Karpas-422 (cell line): ENCODE measurements around the gene ALG5. TPM values are rescaled to one million over a fixed set of nuclear protein-coding genes. Genes with fewer than 3 reads are reported as not detected.

Source experiments
- DNase-seq: peaks from one replicate; pipeline ENCODE4 v3.0.0-alpha.2; 2015
- H2AFZ ChIP-seq: fragments of 200-600 bp; sonication (generic); 2 replicates; pipeline ENCODE4 v1.6.1; 2014; ENCODE audit warnings: antibody characterized with exemption, low read length, mixed read lengths
- H3K27ac ChIP-seq: fragments of 200-600 bp; sonication (generic); 2 replicates; pipeline ENCODE4 v1.5.1; 2014; ENCODE audit warnings: mild to moderate bottlenecking, low read length, moderate library complexity
- H3K27me3 ChIP-seq: fragments of 200-600 bp; sonication (generic); 2 replicates; pipeline ENCODE4 v1.6.1; 2014; ENCODE audit warnings: low read length, mixed read lengths
- H3K36me3 ChIP-seq: fragments of 200-600 bp; sonication (generic); 2 replicates; pipeline ENCODE4 v1.6.1; 2014; ENCODE audit warnings: low read length, mixed read lengths; ENCODE audit not compliant: insufficient read depth
- H3K4me1 ChIP-seq: fragments of 200-600 bp; sonication (generic); 2 replicates; pipeline ENCODE4 v1.6.1; 2014; ENCODE audit warnings: mild to moderate bottlenecking, low read length, mixed read lengths
- H3K4me2 ChIP-seq: fragments of 200-600 bp; sonication (generic); 2 replicates; pipeline ENCODE4 v1.6.1; 2014; ENCODE audit warnings: low read length, low read depth, mild to moderate bottlenecking; ENCODE audit not compliant: poor library complexity, severe bottlenecking
- H3K4me3 ChIP-seq: fragments of 200-600 bp; sonication (generic); 2 replicates; pipeline ENCODE4 v1.5.1; 2014; ENCODE audit warnings: mild to moderate bottlenecking, antibody characterized with exemption, low read length, mixed read lengths
- H3K79me2 ChIP-seq: fragments of 200-600 bp; sonication (generic); 2 replicates; pipeline ENCODE4 v1.6.1; 2014; ENCODE audit warnings: mild to moderate bottlenecking, low read length, mixed read lengths
- H3K9ac ChIP-seq: fragments of 200-600 bp; sonication (generic); 2 replicates; pipeline ENCODE4 v1.6.0; 2014; ENCODE audit warnings: low read length
- H3K9me2 ChIP-seq: fragments of 200-600 bp; sonication (generic), shearing (Covaris generic); replicated peaks from 2 replicates; pipeline ENCODE4 v1.6.0; 2014; ENCODE audit warnings: mild to moderate bottlenecking, low read length, moderate library complexity; ENCODE audit not compliant: insufficient read depth
- H3K9me3 ChIP-seq: fragments of 300-700, 200-600 bp; sonication (generic); 2 replicates; pipeline ENCODE4 v1.6.1; 2014; ENCODE audit warnings: low read length, mixed read lengths
- H4K20me1 ChIP-seq: fragments of 200-600 bp; sonication (generic); 2 replicates; pipeline ENCODE4 v1.6.1; 2014; ENCODE audit warnings: mild to moderate bottlenecking, antibody characterized with exemption, low read length, low read depth; ENCODE audit not compliant: insufficient read depth
- total RNA-seq: library from RNA; depleted of rRNA; stranded (reverse); fragments of >200 nt; shearing (Covaris generic); gene quantifications from 2 replicates; pipeline ENCODE4 v1.2.3, GENCODE V29; 2014; ENCODE audit warnings: low replicate concordance; rRNA removed

Gene ALG5
- total RNA-seq, 1 experiment from 2014 or later = 36.9 TPM

- no peaks in the 10 kb centered on the region for H4K20me1 ChIP-seq
- no peak overlapping the region for H3K9ac ChIP-seq
- no peak overlapping the region for H2AFZ ChIP-seq
- no peak overlapping the region for H3K4me2 ChIP-seq
- no peak overlapping the region for H3K27ac ChIP-seq
- no peak overlapping the region for H3K4me3 ChIP-seq
- H3K9me3 ChIP-seq = no peaks in the 10 kb centered on the region
- peaks cover 21% of the 10 kb centered on the region for H3K4me1 ChIP-seq
- H3K27me3 ChIP-seq = no peaks in the 10 kb centered on the region
- no peak for DNase-seq
- no peaks in the 10 kb centered on the region for H3K9me2 ChIP-seq
- H3K36me3 ChIP-seq = no peaks in the 10 kb centered on the region
- H3K79me2 ChIP-seq = no peaks in the 10 kb centered on the region
Measured at GRCh38 chr13:36910545-36910944, 88.6 kb downstream of the ALG5 start.

- no peak overlapping the region for H3K27ac ChIP-seq
- no peaks in the 10 kb centered on the region for H3K9me3 ChIP-seq
- H3K79me2 ChIP-seq = no peaks in the 10 kb centered on the region
- no peak overlapping the region for H3K4me2 ChIP-seq
- H3K4me3 ChIP-seq = no peak overlapping the region
- no peaks in the 10 kb centered on the region for H3K27me3 ChIP-seq
- no peaks in the 10 kb centered on the region for H3K9me2 ChIP-seq
- DNase-seq = no peak
- H4K20me1 ChIP-seq = no peaks in the 10 kb centered on the region
- no peak overlapping the region for H3K9ac ChIP-seq
- no peak overlapping the region for H2AFZ ChIP-seq
- no peaks in the 10 kb centered on the region for H3K36me3 ChIP-seq
- H3K4me1 ChIP-seq = peaks cover 8% of the 10 kb centered on the region
Measured at GRCh38 chr13:36907821-36908220, 91.3 kb downstream of the ALG5 start.

- no peak overlapping the region for H3K4me2 ChIP-seq
- no peak overlapping the region for H3K27ac ChIP-seq
- H3K9ac ChIP-seq = no peak overlapping the region
- H3K4me1 ChIP-seq = peaks cover 4% of the 10 kb centered on the region; the same call in 1 of the 2 replicates
- no peaks in the 10 kb centered on the region for H3K9me2 ChIP-seq
- DNase-seq = no peak
- H3K27me3 ChIP-seq = no peaks in the 10 kb centered on the region
- no peaks in the 10 kb centered on the region for H3K79me2 ChIP-seq
- no peak overlapping the region for H2AFZ ChIP-seq
- no peak overlapping the region for H3K4me3 ChIP-seq
- H3K9me3 ChIP-seq = no peaks in the 10 kb centered on the region
- H4K20me1 ChIP-seq = no peaks in the 10 kb centered on the region
- H3K36me3 ChIP-seq = no peaks in the 10 kb centered on the region
Measured at GRCh38 chr13:36907266-36907665, 91.9 kb downstream of the ALG5 start.

GRCh38 chr13:36905944-36906343 lies 93.2 kb downstream of the ALG5 start:
- Histone ChIP-seq H3K9me3 (no peaks in the 10 kb centered on the region), H3K27ac (no peak overlapping the region), H4K20me1 (no peaks in the 10 kb centered on the region), H3K4me3 (no peak overlapping the region), H3K27me3 (no peaks in the 10 kb centered on the region), H3K4me2 (no peak overlapping the region), H2AFZ (no peak overlapping the region), H3K4me1 (peaks cover 4% of the 10 kb centered on the region; the same call in 1 of the 2 replicates), H3K9ac (no peak overlapping the region), H3K36me3 (no peaks in the 10 kb centered on the region), H3K79me2 (no peaks in the 10 kb centered on the region), H3K9me2 (no peaks in the 10 kb centered on the region)
- no peak for DNase-seq

GRCh38 chr13:36903925-36904595 lies 95.1 kb downstream of the ALG5 start:
- H2AFZ ChIP-seq = no peak overlapping the region
- no peak overlapping the region for H3K4me3 ChIP-seq
- H3K4me1 ChIP-seq = peaks cover 4% of the 10 kb centered on the region; the same call in 1 of the 2 replicates
- H3K27me3 ChIP-seq = no peaks in the 10 kb centered on the region
- no peak overlapping the region for H3K9ac ChIP-seq
- no peaks in the 10 kb centered on the region for H3K36me3 ChIP-seq
- H3K79me2 ChIP-seq = no peaks in the 10 kb centered on the region
- no peak overlapping the region for H3K4me2 ChIP-seq
- H3K9me3 ChIP-seq = no peaks in the 10 kb centered on the region
- DNase-seq = no peak
- H3K27ac ChIP-seq = no peak overlapping the region
- H3K9me2 ChIP-seq = no peaks in the 10 kb centered on the region
- H4K20me1 ChIP-seq = no peaks in the 10 kb centered on the region

Other genes with a start within 250 kb of the ALG5 start
- 6.3 and 16.0 TPM in 2 replicates for gene RFXAP, start 180.1 kb downstream of the ALG5 start, total RNA-seq
- 0.19 TPM in 1 of 2 replicates, not detected in the other for gene SMAD9, start 79.1 kb downstream of the ALG5 start, total RNA-seq
- 49.4 and 75.2 TPM in 2 replicates for gene EXOSC8, start 1.4 kb upstream of the ALG5 start, total RNA-seq
- gene SUPT20H, start 60.3 kb upstream of the ALG5 start, total RNA-seq = 46.1 and 95.5 TPM in 2 replicates
- not detected in 2 replicates for gene CSNK1A1L, start 106.3 kb upstream of the ALG5 start, total RNA-seq